Bronchial epithelial cell (primary cell): Measurements from ENCODE around the gene KLF13. TPM values are rescaled to one million over a fixed set of nuclear protein-coding genes. Genes with fewer than 3 reads are reported as not detected.

Experiments
- DNase-seq: peaks from one replicate; pipeline ENCODE4 v3.0.0-alpha.2; 2010; ENCODE audit warnings: low read depth
- FAIRE-seq: peaks from 2 replicates; lab custom pipeline; 2011; peaks lifted over from hg19 to GRCh38; lab: Jason Lieb, UNC
- H3K27me3 ChIP-seq: 2 replicates; pipeline ENCODE4 v1.5.1; 2011; ENCODE audit warnings: low read length; ENCODE audit not compliant: control insufficient read depth, insufficient read depth
- H3K36me3 ChIP-seq: 2 replicates; pipeline ENCODE4 v1.5.1; 2011; ENCODE audit warnings: low read length; ENCODE audit not compliant: control insufficient read depth, insufficient read depth
- H3K4me3 ChIP-seq: 2 replicates; pipeline ENCODE4 v1.5.1; 2011; ENCODE audit warnings: mild to moderate bottlenecking, low read depth, low read length, control low read depth
- CTCF ChIP-seq: IDR thresholded peaks from 2 replicates; pipeline ENCODE4 v1.5.1; 2011; ENCODE audit warnings: mild to moderate bottlenecking, moderate library complexity, low read length, control low read depth, inconsistent platforms; ENCODE audit not compliant: insufficient read depth, severe bottlenecking
- total RNA-seq: library from RNA; depleted of rRNA; stranded (reverse); fragments of >200 nt; gene quantifications from 2 replicates; pipeline ENCODE4 v1.2.1, GENCODE V29; 2014

KLF13 gene
- total RNA-seq, 1 donor from 2014 or later = 58.7 TPM

- no peaks in the 10 kb centered on the region for H3K27me3 ChIP-seq
- FAIRE-seq = no peak
- TF ChIP-seq CTCF = no peak
- DNase-seq = no peak
- no peaks in the 10 kb centered on the region for H3K36me3 ChIP-seq
- H3K4me3 ChIP-seq = no peak overlapping the region
These were observed 66.9 kb downstream of the KLF13 start for GRCh38 chr15:31393444-31394091.

- no peaks in the 10 kb centered on the region for H3K27me3 ChIP-seq
- no peak for FAIRE-seq
- DNase-seq = peak; percentile 75
- no peak for TF ChIP-seq CTCF
- H3K36me3 ChIP-seq = no peaks in the 10 kb centered on the region
- H3K4me3 ChIP-seq = no peak overlapping the region
These were observed 70.4 kb downstream of the KLF13 start for GRCh38 chr15:31396881-31397560.

GRCh38 chr15:31397851-31398661 is 71.4 kb downstream of the KLF13 start:
- peak; percentile 54 for DNase-seq
- no peak for TF ChIP-seq CTCF
- H3K27me3 ChIP-seq = no peaks in the 10 kb centered on the region
- no peaks in the 10 kb centered on the region for H3K36me3 ChIP-seq
- H3K4me3 ChIP-seq = no peak overlapping the region
- peak; percentile 52 for FAIRE-seq

- DNase-seq (no peak), FAIRE-seq (no peak)
- Histone ChIP-seq H3K4me3 (no peak overlapping the region), H3K27me3 (no peaks in the 10 kb centered on the region), H3K36me3 (no peaks in the 10 kb centered on the region)
- no peak for TF ChIP-seq CTCF
These were observed 72.2 kb downstream of the KLF13 start for GRCh38 chr15:31398677-31399301.

GRCh38 chr15:31399544-31400171 is 73.0 kb downstream of the KLF13 start:
- H3K4me3 ChIP-seq = no peak overlapping the region
- no peaks in the 10 kb centered on the region for H3K36me3 ChIP-seq
- no peaks in the 10 kb centered on the region for H3K27me3 ChIP-seq
- no peak for DNase-seq
- FAIRE-seq = no peak
- TF ChIP-seq CTCF = no peak
